ENCODE results near the gene DNAJB5.

DNAJB5 gene

GRCh38 chr9:34996181-34996904 is 6.8 kb downstream of the DNAJB5 start:
- TF ChIP-seq EGR1 (IDR thresholded peaks at IDR 0.05) (no peak), RAD21 (IDR thresholded peaks at IDR 0.05; ENCODE audit: low read depth) (no peak), FOXM1 (IDR thresholded peaks at IDR 0.05; ENCODE audit: borderline replicate concordance, low read depth) (no peak), ZBTB7A (IDR thresholded peaks at IDR 0.05; ENCODE audit: low read depth) (no peak), MAX (IDR thresholded peaks at IDR 0.05) (no peak), REST (IDR thresholded peaks at IDR 0.05; ENCODE audit: low read depth) (no peak), EP300 (IDR thresholded peaks at IDR 0.05; ENCODE audit: borderline replicate concordance) (no peak), TEAD4 (IDR thresholded peaks at IDR 0.05) (no peak), TCF12 (IDR thresholded peaks at IDR 0.05; ENCODE audit: low read depth) (no peak), TAF1 (IDR thresholded peaks at IDR 0.05; ENCODE audit: low read depth) (no peak), YY1 (IDR thresholded peaks at IDR 0.05; ENCODE audit: low read depth) (no peak), NFIC (IDR thresholded peaks at IDR 0.05) (no peak), CEBPB (IDR thresholded peaks at IDR 0.05) (no peak), CREB1 (IDR thresholded peaks at IDR 0.05; ENCODE audit: low read depth) (no peak)
- TF ChIP-seq, protein P1, sequence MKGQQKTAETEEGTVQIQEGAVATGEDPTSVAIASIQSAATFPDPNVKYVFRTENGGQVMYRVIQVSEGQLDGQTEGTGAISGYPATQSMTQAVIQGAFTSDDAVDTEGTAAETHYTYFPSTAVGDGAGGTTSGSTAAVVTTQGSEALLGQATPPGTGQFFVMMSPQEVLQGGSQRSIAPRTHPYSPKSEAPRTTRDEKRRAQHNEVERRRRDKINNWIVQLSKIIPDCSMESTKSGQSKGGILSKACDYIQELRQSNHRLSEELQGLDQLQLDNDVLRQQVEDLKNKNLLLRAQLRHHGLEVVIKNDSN (IDR thresholded peaks at IDR 0.05) = no peak

DNA sequence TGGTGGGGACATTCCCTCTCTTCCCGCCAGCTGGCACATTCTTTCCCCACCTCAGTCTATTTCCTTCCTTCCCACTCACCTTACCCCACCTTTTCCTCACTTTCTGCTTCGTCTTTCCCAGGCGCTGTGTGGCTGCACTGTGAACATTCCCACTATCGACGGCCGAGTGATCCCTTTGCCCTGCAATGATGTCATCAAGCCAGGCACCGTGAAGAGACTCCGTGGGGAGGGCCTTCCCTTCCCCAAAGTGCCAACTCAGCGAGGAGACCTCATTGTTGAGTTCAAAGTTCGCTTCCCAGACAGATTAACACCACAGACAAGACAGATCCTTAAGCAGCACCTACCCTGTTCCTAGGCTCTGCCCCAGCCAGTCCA is 7.3 kb downstream of the DNAJB5 start:
- TF ChIP-seq CREB1 (IDR thresholded peaks at IDR 0.05; ENCODE audit: low read depth) (no peak), TCF12 (IDR thresholded peaks at IDR 0.05; ENCODE audit: low read depth) (no peak), ZBTB7A (IDR thresholded peaks at IDR 0.05; ENCODE audit: low read depth) (no peak), YY1 (IDR thresholded peaks at IDR 0.05; ENCODE audit: low read depth) (no peak), EGR1 (IDR thresholded peaks at IDR 0.05) (no peak), RAD21 (IDR thresholded peaks at IDR 0.05; ENCODE audit: low read depth) (no peak), REST (IDR thresholded peaks at IDR 0.05; ENCODE audit: low read depth) (no peak), MAX (IDR thresholded peaks at IDR 0.05) (no peak), TEAD4 (IDR thresholded peaks at IDR 0.05) (no peak), EP300 (IDR thresholded peaks at IDR 0.05; ENCODE audit: borderline replicate concordance) (no peak), FOXM1 (IDR thresholded peaks at IDR 0.05; ENCODE audit: borderline replicate concordance, low read depth) (no peak), NFIC (IDR thresholded peaks at IDR 0.05) (no peak), TAF1 (IDR thresholded peaks at IDR 0.05; ENCODE audit: low read depth) (no peak), CEBPB (IDR thresholded peaks at IDR 0.05) (no peak)

DNA sequence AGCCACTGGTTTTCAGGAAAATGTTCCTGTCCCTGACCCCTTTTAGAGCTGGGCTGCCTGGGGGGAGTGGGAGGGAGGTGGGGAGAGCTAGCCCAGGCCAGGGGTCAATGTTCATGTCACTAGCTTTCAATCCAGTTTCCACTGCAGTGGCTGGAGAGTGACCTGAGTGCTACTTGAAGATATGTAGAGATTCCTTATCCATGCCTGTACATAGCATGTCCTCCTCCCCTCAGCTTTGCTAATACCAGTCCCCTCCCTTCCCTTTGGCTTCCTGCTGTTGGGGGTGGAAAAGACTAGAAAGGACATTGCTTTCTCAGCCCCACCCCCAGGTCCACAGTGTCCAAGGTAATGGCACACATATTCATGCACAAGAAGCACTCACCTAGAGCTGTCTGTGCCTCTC is 7.8 kb downstream of the DNAJB5 start:
- TF ChIP-seq YY1 (IDR thresholded peaks at IDR 0.05; ENCODE audit: low read depth) = no peak
- TF ChIP-seq MAX (IDR thresholded peaks at IDR 0.05) = no peak

DNA sequence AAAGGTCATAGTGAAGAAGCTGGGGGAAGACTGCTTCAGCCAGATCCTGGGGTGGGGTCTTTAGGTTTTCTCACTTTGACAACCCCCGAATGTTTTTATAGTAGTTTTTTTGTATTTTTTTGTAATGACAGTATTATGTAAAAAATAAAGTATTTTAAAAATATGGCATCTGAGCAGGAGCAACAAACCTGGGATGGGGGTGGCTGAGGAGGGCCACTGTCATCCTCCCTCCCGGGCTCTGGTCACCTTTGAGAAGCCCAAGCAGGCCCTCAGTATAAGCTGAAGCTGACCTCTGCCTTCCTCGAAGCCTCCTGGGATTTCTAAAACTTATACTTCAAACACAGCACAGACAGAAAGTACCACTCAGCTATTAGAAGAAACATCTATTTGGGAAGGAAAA is 8.7 kb downstream of the DNAJB5 start:
- TF ChIP-seq TAF1 (IDR thresholded peaks at IDR 0.05; ENCODE audit: low read depth) (no peak), NFIC (IDR thresholded peaks at IDR 0.05) (no peak), EGR1 (IDR thresholded peaks at IDR 0.05) (no peak), TCF12 (IDR thresholded peaks at IDR 0.05; ENCODE audit: low read depth) (no peak), MAX (IDR thresholded peaks at IDR 0.05) (no peak), FOXM1 (IDR thresholded peaks at IDR 0.05; ENCODE audit: borderline replicate concordance, low read depth) (no peak), REST (IDR thresholded peaks at IDR 0.05; ENCODE audit: low read depth) (no peak), ZBTB7A (IDR thresholded peaks at IDR 0.05; ENCODE audit: low read depth) (no peak), TEAD4 (IDR thresholded peaks at IDR 0.05) (no peak), CREB1 (IDR thresholded peaks at IDR 0.05; ENCODE audit: low read depth) (no peak), RAD21 (IDR thresholded peaks at IDR 0.05; ENCODE audit: low read depth) (no peak), CEBPB (IDR thresholded peaks at IDR 0.05) (no peak), EP300 (IDR thresholded peaks at IDR 0.05; ENCODE audit: borderline replicate concordance) (no peak), YY1 (IDR thresholded peaks at IDR 0.05; ENCODE audit: low read depth) (no peak)
- TF ChIP-seq, protein P1 (IDR thresholded peaks at IDR 0.05) = no peak
